ENCODE measurements around the gene UBALD1. TPM values are rescaled to one million over a fixed set of nuclear protein-coding genes. Genes with fewer than 3 reads are reported as not detected.
"Not testable (repeated sequence)": the region's sequence is repeated elsewhere in the genome, so short reads cannot be mapped to it uniquely, and the experiment has no call there.

The UBALD1 gene
- total RNA-seq, 4 donors from 2014 or later: 5.5 to 16.3 (median 6.7) TPM

- no peak for TF ChIP-seq CTCF (IDR thresholded peaks at IDR 0.05)
- ATAC-seq (ENCODE audit: low FRiP score): no peak
Observed at GRCh38 chr16:4651827-4652226, 37.1 kb upstream of the UBALD1 start.

GRCh38 chr16:4650443-4651074 lies 35.9 kb upstream of the UBALD1 start:
- not testable (repeated sequence) for ATAC-seq (ENCODE audit: low FRiP score)
- peak; percentile 62 for DNase-seq (ENCODE audit: low spot score)

More at GRCh38 chr16:4651827-4652226, 37.1 kb upstream of the UBALD1 start:
- DNase-seq (ENCODE audit: low spot score): no peak

GRCh38 chr16:4649744-4650442 lies 35.2 kb upstream of the UBALD1 start:
- DNase-seq (ENCODE audit: low spot score) (no peak), ATAC-seq (ENCODE audit: low FRiP score) (no peak)
- TF ChIP-seq CTCF (IDR thresholded peaks at IDR 0.05): no peak

GRCh38 chr16:4648917-4649316 lies 34.2 kb upstream of the UBALD1 start:
- no peak for TF ChIP-seq CTCF (IDR thresholded peaks at IDR 0.05)
- DNase-seq (ENCODE audit: low spot score): no peak
- ATAC-seq (ENCODE audit: low FRiP score): no peak

GRCh38 chr16:4647644-4647980 lies 32.9 kb upstream of the UBALD1 start:
- no peak for DNase-seq (ENCODE audit: low spot score)
- ATAC-seq (ENCODE audit: low FRiP score): no peak
- no peak for TF ChIP-seq CTCF (IDR thresholded peaks at IDR 0.05)

GRCh38 chr16:4646773-4647643 lies 32.3 kb upstream of the UBALD1 start:
- DNase-seq (ENCODE audit: low spot score): no peak
- TF ChIP-seq CTCF (IDR thresholded peaks at IDR 0.05): no peak
- ATAC-seq (ENCODE audit: low FRiP score): peak; percentile 26

GRCh38 chr16:4641895-4642294 lies 27.2 kb upstream of the UBALD1 start:
- DNase-seq (ENCODE audit: low spot score) (no peak), ATAC-seq (ENCODE audit: low FRiP score) (no peak)
- no peak for TF ChIP-seq CTCF (IDR thresholded peaks at IDR 0.05)
